Fibroblast of villous mesenchyme (primary cell): ENCODE results near the gene SPARC. TPM values are rescaled to one million over a fixed set of nuclear protein-coding genes. Genes with fewer than 3 reads are reported as not detected.

Experiments used
- DNase-seq: peaks from one replicate; pipeline ENCODE4 v3.0.0-alpha.2; 2010; ENCODE audit warnings: low read depth
- H3K4me3 ChIP-seq: 2 replicates; pipeline ENCODE4 v1.5.1; 2011; ENCODE audit warnings: low read depth, mild to moderate bottlenecking, low read length
- small RNA-seq: library from RNA; depleted of rRNA; stranded (forward); fragments of <200 nt; gene quantifications from one replicate; pipeline ENCODE3, GENCODE V24; 2012
- total RNA-seq: library from RNA; depleted of rRNA; stranded (reverse); fragments of >200 nt; gene quantifications from 2 replicates; pipeline ENCODE4 v1.2.3, GENCODE V29; 2012
- TF ChIP-seq, protein P1 (sequence below): IDR thresholded peaks from 2 replicates; pipeline ENCODE4 v1.5.1; 2012; ENCODE audit warnings: low read depth, mild to moderate bottlenecking, low read length; ENCODE audit not compliant: insufficient read depth

The SPARC gene
- total RNA-seq, 1 donor = 2,230 TPM

DNA sequence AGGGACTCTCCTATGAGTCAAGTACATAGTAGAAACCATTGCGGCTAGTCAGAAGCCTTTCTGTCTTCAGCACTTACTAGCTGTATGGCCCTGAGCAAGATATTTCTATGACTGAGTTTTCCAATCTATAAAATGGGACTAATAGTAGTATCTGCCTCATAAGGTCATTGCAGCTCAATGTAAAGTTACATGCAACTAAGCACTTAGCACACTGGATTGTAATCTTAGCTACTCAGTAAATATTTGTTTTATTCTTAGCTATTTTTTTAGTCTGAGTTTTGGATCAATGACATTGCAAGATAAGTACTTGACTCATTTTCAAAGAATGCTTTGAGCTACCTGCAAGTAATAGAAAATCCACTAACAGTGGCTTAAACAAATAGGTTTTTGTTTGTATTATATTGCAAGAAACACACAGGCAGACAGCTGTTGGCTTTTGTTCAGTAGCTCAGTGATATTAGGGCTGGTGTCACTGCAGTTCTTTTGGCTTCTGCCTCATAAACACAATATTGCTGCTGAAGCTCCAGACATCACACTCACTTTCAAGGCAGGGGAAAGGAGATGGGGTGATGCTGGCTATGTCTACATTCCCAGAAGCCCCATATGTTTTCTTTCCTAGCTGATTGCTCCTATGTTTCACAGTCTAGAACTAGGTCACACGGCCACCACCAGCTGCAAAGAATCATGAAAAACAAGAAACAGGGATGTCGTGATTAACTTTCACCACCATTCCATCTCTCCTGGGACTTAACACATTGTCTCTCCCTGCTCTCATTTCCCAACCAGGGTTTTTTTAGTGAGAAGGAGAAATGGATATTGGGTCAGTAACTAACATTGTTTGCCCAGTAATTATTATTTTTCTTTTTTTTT lies 68.6 kb downstream of the SPARC start:
- H3K4me3 ChIP-seq = no peak overlapping the region
- DNase-seq = no peak
- TF ChIP-seq, protein P1, sequence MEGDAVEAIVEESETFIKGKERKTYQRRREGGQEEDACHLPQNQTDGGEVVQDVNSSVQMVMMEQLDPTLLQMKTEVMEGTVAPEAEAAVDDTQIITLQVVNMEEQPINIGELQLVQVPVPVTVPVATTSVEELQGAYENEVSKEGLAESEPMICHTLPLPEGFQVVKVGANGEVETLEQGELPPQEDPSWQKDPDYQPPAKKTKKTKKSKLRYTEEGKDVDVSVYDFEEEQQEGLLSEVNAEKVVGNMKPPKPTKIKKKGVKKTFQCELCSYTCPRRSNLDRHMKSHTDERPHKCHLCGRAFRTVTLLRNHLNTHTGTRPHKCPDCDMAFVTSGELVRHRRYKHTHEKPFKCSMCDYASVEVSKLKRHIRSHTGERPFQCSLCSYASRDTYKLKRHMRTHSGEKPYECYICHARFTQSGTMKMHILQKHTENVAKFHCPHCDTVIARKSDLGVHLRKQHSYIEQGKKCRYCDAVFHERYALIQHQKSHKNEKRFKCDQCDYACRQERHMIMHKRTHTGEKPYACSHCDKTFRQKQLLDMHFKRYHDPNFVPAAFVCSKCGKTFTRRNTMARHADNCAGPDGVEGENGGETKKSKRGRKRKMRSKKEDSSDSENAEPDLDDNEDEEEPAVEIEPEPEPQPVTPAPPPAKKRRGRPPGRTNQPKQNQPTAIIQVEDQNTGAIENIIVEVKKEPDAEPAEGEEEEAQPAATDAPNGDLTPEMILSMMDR = no peak

DNA sequence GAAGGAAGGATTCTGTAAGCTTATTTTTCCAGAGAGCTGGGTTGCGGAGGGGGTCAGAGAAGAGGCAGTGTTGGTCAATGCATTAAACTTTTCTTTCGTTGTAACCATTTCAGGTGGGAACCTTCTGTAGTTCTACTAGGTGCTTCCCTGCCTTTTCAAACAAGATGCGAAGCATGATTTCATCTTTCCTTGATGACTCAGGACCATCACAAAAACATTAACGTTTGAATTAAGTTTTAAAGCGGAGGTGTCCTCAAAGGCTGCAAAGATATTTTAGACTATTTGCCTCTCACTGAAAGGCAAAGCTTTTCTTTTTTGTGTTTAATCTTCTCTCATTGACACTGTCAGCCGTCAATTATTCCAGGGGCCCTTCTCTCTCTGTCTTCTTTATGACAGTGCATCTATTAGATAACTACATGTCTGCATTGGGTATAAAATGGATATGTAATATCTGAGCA lies 69.3 kb downstream of the SPARC start:
- DNase-seq = no peak
- H3K4me3 ChIP-seq = no peak overlapping the region
- TF ChIP-seq, protein P1 = no peak

DNA sequence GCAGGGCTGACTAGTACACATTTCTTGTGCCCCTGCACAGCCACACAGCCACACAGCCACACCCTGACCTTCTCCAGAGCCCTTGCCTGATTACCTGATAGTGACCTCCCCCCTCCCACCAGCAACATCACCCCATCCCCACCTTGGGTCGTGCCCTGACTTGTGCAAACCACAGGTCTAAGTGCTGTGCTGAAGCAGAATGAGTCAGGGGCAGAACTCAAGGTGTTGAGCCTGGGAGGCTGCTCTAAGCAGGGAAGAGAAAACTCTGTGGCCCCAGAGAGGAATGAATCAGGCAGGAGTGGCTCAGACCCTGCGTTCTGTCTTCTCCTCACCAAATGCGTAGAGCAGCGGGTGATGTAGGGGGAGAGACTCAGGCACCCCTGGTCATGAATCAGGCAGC lies 71.3 kb downstream of the SPARC start:
- no peak overlapping the region for H3K4me3 ChIP-seq
- no peak for DNase-seq
- TF ChIP-seq, protein P1 = no peak

- H3K4me3 ChIP-seq = no peak overlapping the region
- TF ChIP-seq, protein P1 = no peak
- DNase-seq = no peak
Measured at GRCh38 chr5:151614565-151614964, 72.2 kb downstream of the SPARC start.

DNA sequence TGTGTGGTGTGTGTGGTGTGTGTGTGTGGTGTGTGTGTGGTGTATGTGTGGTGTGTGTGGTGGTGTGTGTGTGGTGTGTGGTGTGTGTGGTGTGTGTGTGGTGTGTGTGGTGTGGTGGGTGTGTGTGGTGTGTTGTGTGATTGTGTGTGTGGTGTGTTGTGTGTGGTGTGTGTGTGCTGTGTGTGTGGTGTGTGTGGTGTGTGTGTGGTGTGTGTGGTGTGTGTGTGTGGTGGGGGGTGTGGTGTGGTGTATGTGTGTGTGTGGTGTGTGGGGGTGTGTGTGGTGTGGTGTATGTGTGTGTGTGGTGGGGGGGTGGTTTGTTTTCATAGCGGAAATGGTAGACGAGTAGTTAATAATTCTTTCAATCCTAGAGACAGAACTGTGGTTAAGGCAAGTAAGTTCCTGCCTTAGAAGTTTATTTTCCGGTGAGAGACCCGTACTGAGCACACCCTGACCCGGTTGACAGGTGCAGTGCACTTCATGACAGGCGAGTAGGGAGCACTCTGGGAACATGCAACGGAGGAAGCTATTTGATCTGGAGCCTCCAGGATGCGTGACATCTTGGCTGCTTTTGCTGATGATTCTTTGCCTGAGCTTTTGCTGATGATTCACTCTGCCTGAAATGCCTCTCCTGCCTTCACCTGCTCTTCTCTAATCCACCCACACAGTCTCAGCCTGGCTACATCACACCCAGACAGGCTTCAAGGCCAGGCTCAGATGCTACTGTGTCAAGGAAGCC lies 73.9 kb downstream of the SPARC start:
- TF ChIP-seq, protein P1 = no peak
- no peak overlapping the region for H3K4me3 ChIP-seq
- DNase-seq = no peak

GRCh38 chr5:151611127-151611775 lies 75.5 kb downstream of the SPARC start:
- DNase-seq = no peak

More at GRCh38 chr5:151611127-151611775, 75.5 kb downstream of the SPARC start:
- no peak overlapping the region for H3K4me3 ChIP-seq
- TF ChIP-seq, protein P1 = no peak

Small RNA genes within 50 kb of the gene (small RNA-seq; reads per million reads assigned to genes)
- gene RN7SKP232 = not detected

Other genes starting within 250 kb of the SPARC start
- 10.4 and 12.2 TPM in 2 replicates for gene SLC36A1, start 239.3 kb downstream of the SPARC start, total RNA-seq
- under 0.01 TPM in 1 of 2 replicates, not detected in the other for gene FAT2, start 95.6 kb downstream of the SPARC start, total RNA-seq
- 44.9 and 59.6 TPM in 2 replicates for gene ATOX1, start 71.7 kb upstream of the SPARC start, total RNA-seq
- 146 and 244 TPM in 2 replicates for gene G3BP1, start 85.0 kb upstream of the SPARC start, total RNA-seq
- gene GLRA1, start 237.9 kb upstream of the SPARC start, total RNA-seq = not detected in 2 replicates